NCI-H2029 treated with DMSO at 0.1 percent for 48 hours (cell line): ENCODE measurements around the gene DCHS1.

Experiments used
- DNase-seq: peaks from one replicate; lab custom pipeline; 2025; lab: John Stamatoyannopoulos, UW

The DCHS1 gene

DNA sequence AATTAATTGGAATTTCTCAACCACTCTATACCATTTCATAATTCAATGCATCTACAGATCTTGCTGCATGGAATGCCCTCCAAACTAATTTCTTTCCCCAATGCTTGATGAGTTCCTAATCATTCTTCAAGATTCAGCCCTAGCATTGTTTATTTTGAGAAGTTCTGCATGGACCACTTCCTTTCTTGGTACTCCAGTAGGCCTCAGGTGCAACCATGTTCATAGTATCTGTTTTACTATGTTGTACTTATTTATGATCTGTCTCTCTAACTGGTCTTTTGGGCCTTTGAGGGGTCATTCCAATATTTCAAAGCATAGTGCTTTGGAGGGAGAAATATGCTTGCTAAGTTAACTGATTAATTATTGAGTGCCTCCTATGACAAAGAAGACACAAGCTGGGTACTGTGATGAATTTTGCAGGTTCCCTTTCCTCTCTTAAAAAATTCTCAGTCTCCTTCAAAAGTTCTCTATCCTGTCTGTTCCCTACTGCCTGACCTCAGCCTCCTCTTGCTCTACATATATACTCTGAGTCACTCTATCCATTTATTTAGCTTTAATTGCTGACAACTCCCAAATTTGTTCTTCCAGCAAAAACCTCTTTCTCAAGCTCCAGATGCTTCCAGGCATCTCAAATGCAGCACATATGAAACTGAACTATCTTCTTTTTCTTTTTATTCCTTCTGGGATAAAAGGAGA, 18.1 kb upstream of the DCHS1 start:
- no peak for DNase-seq

DNA sequence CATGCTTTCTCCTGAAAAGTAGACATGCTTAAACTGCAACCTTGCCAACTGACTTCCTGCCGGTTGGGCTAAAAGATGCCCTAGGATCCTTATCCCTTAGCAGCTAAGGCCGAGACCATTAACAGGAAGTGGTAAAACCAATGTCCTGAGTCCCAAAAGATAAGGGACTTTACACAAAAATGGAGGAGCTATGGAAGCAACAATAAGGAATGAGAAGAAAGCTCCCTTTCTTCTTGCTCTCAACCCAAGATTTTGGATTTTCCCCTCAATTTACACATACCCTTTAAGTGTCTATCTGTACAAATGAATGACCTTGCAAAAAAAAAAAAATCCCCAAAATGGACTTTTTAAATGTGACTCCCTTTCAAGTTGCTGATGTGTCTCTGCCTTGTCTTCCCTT, 16.4 kb upstream of the DCHS1 start:
- no peak for DNase-seq

DNA sequence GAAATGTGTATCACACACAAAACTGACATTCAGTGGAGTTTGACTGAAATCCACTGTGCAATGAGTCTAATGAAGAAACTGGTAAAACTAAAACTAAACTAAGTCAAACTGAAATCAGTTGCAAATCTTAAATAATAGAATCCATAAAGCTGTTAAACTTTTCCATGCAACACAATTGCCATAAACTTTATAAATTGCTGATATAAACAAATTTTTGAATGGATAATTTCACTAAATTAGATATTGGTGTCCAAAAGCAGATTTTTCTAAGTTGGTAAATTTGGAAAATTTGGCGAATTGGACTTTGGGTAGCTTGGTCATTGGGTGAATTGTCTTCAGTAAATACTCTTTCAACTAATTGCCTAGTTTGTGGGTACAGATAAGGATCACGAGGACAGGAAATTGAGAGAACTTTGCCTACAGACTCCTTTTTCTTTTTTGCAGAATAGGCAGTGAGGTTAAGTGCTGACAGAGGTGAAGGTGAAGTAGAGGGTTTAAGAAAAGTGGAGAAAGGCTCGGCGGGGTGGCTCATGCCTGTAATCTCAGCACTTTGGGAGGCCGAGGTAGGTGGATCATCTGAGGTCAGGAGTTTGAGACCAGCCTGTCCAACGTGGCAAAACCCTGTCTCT, 14.7 kb upstream of the DCHS1 start:
- DNase-seq, result no peak

DNA sequence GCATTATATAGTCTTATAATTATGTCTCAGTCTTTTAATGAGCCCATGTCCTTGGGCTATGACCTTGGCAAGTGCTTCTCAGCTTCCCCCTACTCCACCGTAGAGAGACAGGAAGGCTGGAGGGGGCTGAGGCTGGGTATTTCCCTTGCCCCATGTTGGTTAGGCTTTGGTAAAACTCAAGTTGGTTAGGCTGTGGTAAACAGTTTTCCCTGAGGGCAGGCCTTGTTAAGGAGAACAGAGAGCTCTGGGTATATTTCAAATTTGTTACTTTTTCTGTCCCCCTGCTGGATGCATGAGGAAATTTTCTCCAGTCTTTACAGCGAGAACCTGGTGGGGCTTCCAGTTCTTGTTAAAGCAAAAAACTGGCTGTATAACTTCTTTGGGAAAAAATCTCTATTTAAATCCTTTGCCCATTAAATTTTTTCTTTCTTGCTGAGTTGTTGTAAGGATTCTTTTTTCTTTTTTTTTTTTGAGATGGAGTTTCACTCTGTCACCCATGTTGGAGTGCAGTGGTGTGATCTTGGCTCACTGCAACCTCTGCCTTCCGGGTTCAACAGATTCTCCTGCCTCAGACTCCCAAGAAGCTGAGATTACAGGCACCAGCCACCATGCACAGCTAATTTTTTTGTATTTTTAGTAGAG, 12.2 kb upstream of the DCHS1 start:
- DNase-seq, result no peak

DNA sequence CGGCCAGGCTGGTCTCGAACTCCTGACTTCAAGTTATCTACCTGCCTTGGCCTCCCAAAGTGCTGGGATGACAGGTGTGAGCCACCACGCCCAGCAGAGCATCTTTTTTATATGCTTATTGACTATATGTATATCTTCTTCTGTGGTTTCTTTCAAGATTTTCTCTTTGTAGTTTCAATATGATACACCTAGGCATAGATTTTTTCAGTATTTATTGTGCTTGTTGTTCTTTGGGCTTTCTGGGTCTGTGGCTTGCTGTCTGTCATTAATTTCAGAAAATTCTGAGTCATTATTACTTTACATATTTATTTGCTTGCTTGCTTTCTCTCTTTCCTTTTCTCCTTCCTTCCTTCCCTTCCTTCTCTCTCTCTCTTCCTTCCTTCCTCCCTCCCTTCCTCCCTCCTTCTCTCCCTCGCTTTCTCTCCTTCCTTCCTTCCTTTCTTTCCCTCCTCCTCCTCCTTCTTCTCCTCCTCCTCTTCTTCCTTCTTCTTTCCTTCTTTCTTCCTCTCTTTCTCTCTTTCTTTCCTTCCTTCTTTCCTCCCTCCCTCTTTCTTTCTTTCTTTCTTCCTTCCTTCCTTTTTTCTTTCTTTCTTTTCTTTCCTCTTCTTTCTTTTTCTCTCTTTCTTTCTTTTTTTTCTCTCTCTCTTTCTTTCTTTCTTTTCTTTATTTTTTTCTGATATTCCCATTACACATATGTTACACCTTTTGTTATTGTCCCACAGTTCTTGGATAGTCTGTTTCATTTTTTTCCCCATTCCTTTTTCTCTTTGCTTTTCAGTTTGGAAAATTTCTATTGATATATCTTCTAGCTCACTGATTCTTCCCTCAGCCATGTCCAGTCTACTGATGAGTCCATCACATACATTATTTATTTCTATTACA, 10.9 kb upstream of the DCHS1 start:
- no peak for DNase-seq

DNA sequence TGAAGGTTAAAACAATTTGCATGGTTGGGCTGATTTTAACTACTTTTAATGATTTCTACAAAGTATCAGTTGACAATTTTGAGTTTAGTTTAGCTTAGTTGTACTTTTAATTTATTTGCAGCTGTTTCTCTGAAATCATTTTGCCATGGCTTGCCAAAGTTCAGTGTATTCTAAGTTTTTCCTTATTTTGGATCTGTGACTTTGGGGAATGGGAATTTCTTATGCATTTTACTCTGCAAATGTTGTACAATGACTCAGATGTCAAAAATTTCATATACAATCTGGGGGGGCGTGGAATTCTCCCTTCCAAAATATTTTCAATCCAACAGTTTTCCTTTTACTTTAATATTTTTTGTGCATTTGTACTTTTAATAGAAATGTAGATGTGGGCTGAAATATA, 8.9 kb upstream of the DCHS1 start:
- no peak for DNase-seq

DNA sequence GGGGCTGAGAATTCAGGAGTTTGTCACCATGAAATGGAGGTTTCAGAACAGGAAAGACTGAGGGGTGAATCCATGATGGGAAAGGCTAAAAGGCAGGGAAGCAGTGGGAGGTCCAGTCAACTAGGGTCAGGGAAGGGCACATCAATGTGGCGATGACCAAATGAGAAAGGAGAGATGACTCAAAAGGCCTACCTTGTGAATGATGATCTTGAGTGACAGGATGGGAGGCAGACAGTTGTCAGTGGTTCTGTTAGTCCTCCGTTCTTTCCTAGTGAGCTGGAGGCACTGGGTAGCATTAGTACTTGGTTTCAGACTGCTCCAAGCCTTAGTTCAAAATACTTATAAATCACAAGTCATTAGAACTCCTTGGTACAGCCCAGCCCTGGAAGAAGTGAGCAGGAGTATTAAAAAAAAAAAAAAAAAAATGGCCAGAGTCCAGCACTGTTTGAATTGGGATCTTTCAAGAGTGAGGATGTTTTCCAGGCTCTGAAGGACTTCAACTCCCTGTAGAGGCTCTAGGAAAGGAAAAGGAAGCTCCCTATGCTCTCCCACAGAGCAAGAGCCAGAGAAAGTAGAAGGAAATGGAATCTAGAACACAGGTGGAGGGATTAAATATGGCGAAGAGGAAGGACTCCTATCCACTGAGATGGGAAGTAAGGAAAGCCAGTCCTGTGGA, 8.3 kb upstream of the DCHS1 start:
- DNase-seq, result no peak

DNA sequence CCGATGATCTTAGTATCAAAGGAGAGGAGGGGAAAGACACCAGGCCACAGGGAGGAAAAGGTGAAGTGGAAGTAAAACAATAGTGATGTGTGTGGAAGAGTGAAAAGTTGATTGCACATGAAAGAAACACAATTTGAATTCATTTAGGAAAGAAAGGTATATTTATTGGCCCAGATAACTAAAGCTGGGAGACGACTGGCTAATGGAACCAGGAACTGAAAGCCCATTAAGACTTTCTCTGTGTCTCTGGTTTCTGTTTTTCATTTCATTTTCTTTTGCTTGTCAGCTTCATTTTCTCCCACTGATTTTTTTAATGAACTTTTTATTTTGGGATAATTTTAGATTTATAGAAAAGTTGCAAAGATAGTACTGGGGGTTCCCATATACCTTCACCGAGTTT, 5.1 kb upstream of the DCHS1 start:
- DNase-seq, result no peak

DNA sequence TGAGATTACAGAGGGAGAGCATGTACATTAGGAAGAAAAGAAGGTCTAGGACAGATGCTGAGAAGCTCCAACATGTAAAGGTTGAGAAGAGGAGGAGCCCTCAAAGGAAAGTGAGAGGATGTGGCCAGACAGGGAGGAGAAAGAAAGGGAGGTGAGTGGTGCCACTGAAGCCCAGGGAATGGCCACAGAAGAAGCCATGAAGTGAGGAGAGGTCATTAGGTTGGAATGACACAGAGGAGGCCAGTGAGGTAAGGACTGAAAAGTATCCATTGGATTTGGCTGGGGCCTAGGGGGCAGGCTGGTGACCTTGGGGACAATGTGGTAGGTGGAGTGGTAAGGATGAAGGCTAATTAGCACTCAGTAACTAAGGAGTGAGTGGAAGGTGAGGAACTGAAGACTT, 3.0 kb upstream of the DCHS1 start:
- DNase-seq, result no peak

DNA sequence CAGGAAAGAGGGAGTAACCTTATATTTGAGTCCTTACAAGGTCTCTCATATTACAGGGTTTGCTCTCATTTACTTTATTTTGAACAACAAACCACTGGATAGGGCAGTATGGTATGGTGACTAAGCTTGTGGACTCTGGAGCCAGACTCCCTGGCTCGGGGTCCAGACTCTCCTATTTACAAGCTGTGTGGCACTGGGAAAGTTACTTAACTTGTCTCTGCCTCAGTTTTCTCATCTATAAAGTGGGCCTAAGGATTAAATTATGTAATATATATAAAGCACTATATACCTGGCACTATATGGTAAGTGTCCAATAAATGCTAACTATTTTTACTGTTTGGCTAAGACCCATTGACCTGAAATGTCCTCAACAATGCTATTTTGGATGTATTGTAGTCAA, 1.7 kb upstream of the DCHS1 start:
- no peak for DNase-seq

DNA sequence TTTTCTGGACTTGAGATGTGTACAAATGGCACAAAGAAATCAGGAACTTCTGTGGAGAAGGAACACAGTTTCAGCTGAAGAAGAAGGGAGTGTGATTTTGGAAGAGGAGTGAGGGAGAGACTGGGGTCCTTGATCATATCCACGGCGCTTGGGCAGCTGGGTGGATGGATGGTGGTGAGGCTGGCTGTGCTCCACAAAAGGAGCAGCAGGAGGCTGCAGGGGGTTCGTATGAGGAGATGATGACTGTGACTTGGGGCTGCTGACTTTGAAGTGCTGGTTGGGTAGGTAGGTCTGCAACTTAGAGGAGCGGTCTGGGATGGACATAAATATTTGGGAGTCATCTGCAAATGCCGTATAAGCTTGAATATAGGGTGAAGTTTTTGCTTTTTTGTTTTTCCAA, 1.3 kb upstream of the DCHS1 start:
- no peak for DNase-seq

DNA sequence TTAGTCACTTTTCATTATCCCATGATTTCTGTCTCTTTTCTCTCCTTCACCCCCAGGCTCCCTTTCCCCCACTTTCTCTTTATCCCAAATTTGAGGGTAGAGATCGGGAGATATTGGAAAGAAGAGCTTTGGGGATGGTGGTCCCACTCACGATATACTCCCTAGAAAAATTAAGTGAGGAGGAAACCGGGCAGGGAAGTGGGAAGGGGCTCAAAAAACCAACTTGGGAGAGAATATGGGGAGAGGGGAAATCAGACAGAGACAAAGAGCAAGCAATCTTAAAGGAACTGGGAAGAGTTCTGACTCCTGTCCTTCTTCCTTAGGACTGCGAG, 941 bp upstream of the DCHS1 start:
- DNase-seq, result no peak

DNA sequence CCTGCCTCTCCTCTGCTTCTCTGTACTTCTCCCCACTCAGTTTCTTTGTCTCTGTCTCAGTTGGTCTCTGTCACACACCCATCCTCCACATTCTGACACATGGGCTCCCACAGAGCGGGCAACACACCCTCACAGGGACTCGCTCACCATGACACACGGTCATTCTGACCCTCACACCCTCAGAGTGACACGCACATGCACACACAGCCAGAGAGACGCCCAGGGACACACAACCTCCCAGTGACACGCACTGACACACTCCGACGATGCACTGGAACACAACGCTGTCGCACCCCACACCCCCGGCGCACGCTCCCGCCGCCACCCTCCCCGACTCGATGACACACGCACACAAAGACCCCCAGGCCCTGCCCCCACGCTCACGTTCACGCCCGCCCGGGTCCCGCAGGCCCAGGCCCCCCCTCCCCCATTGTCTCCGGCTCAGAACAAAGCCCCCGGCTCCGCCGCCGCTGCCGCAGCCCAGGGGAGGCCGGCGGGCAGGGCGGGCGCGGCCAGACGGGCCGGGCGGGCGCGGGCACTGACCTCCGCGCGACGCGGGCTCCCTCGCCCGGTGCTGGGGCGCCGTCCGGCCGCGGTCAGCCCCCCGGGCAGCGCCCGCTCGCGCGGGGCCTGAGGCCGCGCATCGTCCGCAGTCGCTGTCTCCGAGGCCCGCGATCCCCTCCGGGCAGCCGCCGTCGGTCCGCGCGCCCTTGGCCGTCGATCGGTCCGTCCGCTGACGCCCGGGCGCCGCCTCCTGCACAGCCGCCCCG, 404 bp downstream of the DCHS1 start:
- no peak for DNase-seq

DNA sequence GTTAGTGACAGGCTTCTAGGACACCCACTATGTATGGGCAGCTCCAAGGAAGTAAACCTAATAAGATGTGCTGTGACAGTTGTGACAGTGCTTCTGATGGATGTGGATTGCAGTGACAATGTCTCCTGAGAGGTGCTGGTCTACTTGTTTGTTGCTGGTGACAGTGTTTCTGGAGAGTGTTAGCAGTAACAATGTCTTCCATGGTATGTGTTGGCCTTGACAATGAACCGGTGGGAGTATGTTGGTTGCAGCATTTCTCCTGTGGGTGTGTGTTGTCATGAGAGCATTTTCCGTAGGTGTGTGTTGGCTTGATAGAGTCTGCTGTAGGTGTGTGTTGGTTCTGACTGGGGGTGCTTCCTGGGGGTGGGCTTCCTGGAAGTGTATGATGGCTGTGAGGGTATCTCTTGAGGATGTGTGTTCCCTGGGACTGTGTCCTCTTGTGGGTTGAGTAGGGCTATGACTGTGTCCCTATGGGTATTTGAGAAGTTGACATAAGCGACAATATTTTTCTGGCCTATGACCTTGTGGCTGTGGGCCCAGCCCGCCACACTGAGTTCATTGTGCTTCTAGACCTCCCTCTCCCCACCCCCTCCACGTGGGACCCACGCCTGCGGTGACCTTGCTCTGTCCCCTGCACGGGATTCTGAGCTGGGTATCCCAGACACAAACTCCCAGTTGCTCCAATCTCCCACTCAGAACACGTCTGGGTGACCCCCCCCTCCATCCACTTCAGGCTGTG, 1.2 kb downstream of the DCHS1 start:
- DNase-seq, result no peak

DNA sequence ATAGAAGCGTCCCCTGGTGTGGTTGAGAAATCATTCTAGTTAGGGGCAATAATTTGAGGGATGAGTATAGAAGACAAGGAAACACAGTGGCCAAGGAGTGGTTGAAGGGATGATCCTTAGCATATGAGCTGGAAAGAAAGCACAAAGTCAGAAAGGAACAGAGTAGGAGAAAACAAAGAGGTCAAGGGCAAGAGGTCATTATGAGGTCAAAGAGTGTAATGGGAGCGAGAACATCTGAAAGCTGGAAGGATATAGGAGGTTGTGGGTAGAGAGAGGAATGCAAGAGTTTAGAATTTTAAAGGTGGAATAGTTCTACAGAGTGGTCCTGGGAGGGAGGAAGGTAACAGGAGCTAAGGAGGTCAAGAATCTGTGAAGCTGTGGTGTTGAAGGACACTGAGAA, 2.0 kb downstream of the DCHS1 start:
- DNase-seq, result no peak

DNA sequence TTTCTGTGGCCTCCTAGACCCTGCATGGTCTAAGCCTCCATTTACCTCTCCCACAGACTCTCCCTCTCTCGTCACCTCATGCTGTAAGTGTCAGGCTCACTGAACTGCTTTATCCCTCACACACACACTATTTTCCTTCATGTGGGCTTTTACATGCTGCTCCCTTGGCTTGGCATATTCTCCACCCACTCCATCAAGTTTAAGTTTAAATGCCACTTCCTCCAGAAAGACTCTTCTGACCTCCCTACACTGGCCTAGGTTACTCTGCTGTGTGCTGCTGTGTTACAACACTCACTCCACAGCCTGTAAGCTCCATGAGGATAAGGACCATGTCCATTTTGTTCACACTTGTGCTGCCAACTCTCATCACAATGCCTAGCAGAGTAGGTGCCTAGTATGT, 2.5 kb downstream of the DCHS1 start:
- no peak for DNase-seq

DNA sequence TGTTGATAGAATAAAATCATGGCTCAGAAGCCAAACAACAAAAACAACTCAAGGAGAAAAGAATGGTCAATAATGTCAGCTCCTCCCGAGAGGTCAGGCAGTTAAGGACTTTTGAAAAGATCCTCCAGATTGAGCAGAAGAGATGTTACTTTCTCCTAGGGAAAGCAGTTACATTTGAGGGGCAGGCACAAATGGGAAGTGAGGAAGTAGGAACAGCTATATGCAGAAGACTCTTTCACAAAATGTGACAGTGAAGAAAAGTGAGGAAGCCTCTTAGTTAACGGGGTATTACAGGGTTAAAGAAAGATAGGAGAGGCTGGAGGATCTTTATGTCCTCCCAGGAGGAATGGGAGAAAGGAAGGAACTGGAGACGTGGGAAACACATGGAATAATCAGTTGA, 3.4 kb downstream of the DCHS1 start:
- no peak for DNase-seq

DNA sequence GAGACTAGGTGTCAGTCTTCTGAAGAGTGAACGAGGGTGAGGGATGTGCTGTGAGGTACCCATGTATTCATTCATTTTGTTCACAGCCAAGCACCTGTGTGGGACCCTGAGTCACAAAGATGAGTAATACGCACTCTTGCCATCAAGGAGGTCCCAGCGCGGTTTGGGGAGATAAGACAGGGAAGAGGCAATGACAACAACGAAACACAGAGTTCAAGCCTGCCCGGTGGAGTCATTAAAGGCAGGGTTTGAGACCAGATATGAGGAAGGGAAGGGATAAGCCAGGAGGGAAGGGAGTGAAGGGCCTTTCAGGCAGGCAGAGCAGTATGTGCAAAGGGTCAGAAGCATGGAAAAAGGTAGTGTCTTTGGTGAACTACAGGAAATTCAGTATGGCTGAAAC, 4.6 kb downstream of the DCHS1 start:
- no peak for DNase-seq

DNA sequence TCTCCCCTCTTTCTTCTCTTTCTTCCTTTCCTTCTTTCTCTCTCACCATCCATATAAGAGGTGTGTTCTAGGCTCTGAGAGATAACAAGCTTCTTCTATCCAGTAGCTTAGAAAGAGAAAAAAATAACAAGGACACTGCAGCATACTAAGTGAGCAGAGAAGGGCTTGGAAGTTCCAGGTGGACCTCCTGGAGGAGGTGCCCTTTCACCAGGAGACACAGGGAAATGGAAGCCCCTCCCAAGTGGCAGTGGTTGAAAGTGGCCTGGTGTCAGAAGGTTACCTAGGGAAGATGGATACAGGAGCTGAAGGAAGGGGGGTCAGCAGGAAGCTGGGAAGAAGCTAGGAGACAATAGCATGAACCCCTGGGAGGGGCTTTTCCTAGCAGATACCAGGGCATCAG, 5.5 kb downstream of the DCHS1 start:
- no peak for DNase-seq

DNA sequence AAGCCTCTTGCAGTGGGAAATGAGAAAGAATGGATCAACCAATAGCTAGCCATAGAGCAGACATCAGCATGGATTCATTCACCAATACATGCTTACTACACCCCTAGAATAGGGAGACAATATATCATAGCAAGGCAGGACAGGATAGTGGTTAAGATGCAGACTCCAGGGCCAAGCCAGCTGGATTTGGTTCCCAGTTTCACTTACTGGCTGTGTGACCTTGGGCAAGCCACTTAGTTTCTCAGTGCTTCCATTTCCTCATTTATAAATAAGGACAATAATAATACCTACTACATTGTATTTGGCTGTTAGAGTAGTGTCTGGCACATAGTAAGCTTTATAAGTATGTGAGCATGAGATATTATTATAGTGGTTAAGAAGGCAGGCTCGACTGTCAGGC, 7.1 kb downstream of the DCHS1 start:
- no peak for DNase-seq

DNA sequence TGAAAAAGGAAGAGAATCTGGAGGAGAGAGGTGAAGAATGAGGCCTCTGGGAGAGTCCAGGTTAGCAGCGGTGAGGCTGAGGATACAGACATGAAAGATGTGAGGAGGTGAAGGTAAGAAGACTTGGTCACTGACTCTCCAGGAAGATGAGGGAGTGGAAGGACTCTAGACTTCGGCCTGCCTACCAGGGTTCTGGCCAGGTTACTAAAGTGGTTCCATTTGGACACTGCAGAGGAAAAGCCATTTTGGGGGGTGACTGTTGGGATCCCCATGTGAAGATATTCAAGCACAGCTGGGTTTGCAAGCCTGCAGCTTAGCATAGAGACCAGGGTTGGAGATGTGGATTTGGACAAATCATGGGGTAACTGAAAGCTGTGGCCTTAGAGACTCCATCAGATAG, 7.8 kb downstream of the DCHS1 start:
- no peak for DNase-seq
